Measurements from ENCODE around the gene CDC27. TPM values are rescaled to one million over a fixed set of nuclear protein-coding genes. Genes with fewer than 3 reads are reported as not detected.

The CDC27 gene
- total RNA-seq (2022; extraction: Qiagen RNA extraction): 66.6 to 87.6 TPM (median 76.4 TPM) in 5 replicates

GRCh38 chr17:47188876-47189731, at the start of gene CDC27:
Gene CDC27, minus strand, starts transcription at chr17:47189295. Its CDS starts 123 bp downstream, at chr17:47189172.

GRCh38 chr17:47208744-47209488, 19.8 kb upstream of the CDC27 start, which contains the start of gene MYL4:
Gene MYL4, plus strand, starts transcription at chr17:47209348. Its CDS starts 75 bp downstream, at chr17:47209423.

Other genes with a start within 250 kb of the CDC27 start
- gene RPRML, start 210.0 kb downstream of the CDC27 start, total RNA-seq (2022; extraction: Qiagen RNA extraction): 0.45 to 1.1 TPM (median 0.75 TPM) in 5 replicates
- 0.18 to 0.23 TPM in 2 of 5 replicates, not detected in the others for gene MYL4, start 20.1 kb upstream of the CDC27 start, total RNA-seq (2022; extraction: Qiagen RNA extraction)
- gene ITGB3, start 64.5 kb upstream of the CDC27 start, total RNA-seq (2022; extraction: Qiagen RNA extraction): 2.7 to 6.1 TPM (median 5.2 TPM) in 5 replicates
- gene EFCAB13, start 134.7 kb upstream of the CDC27 start, total RNA-seq (2022; extraction: Qiagen RNA extraction): 1.8 to 2.5 TPM (median 2.1 TPM) in 5 replicates